ENCODE measurements around the gene TBC1D8. TPM values are rescaled to one million over a fixed set of nuclear protein-coding genes. Genes with fewer than 3 reads are reported as not detected.

Gene TBC1D8
- total RNA-seq, 1 donor from 2014 or later, result 20.1 TPM

GRCh38 chr2:101142163-101142562, 9.0 kb downstream of the TBC1D8 start:
- no peak for ATAC-seq
- intact Hi-C loops (cut with DNase I), result no loop called here
- no peak for DNase-seq (ENCODE audit: low spot score)

- no peak for ATAC-seq
- intact Hi-C loops (cut with DNase I), result no loop called here
- DNase-seq (ENCODE audit: low spot score), result no peak
Observed at GRCh38 chr2:101140978-101141655, 10.1 kb downstream of the TBC1D8 start.

- no peak for ATAC-seq
- intact Hi-C loops (cut with DNase I), result no loop called here
- DNase-seq (ENCODE audit: low spot score), result no peak
Observed at GRCh38 chr2:101140237-101140636, 10.9 kb downstream of the TBC1D8 start.

- intact Hi-C loops (cut with DNase I), result no loop called here
- no peak for DNase-seq (ENCODE audit: low spot score)
- ATAC-seq, result no peak
Observed at GRCh38 chr2:101139495-101139894, 11.7 kb downstream of the TBC1D8 start.

GRCh38 chr2:101135412-101136296, 15.5 kb downstream of the TBC1D8 start:
- intact Hi-C loops (cut with DNase I), result no loop called here
- DNase-seq (ENCODE audit: low spot score) (no peak), ATAC-seq (no peak)

- intact Hi-C loops (cut with DNase I), result no loop called here
- no peak for ATAC-seq
Observed at GRCh38 chr2:101133492-101134100, 17.6 kb downstream of the TBC1D8 start.

GRCh38 chr2:101132202-101132601, 19.0 kb downstream of the TBC1D8 start:
- intact Hi-C loops (cut with DNase I), result no loop called here
- ATAC-seq (no peak), DNase-seq (ENCODE audit: low spot score) (no peak)

More at GRCh38 chr2:101133492-101134100, 17.6 kb downstream of the TBC1D8 start:
- DNase-seq (ENCODE audit: low spot score), result no peak

GRCh38 chr2:101130081-101130480, 21.1 kb downstream of the TBC1D8 start:
- intact Hi-C loops (cut with DNase I), result no loop called here
- no peak for ATAC-seq

GRCh38 chr2:101127319-101128056, 23.7 kb downstream of the TBC1D8 start:
- ATAC-seq, result no peak
- intact Hi-C loops (cut with DNase I), result no loop called here
- no peak for DNase-seq (ENCODE audit: low spot score)

More at GRCh38 chr2:101130081-101130480, 21.1 kb downstream of the TBC1D8 start:
- DNase-seq (ENCODE audit: low spot score), result no peak

- ATAC-seq (no peak), DNase-seq (ENCODE audit: low spot score) (no peak)
- intact Hi-C loops (cut with DNase I), result no loop called here
Observed at GRCh38 chr2:101125808-101126207, 25.4 kb downstream of the TBC1D8 start.

GRCh38 chr2:101125374-101125773, 25.8 kb downstream of the TBC1D8 start:
- intact Hi-C loops (cut with DNase I), result no loop called here
- DNase-seq (ENCODE audit: low spot score) (no peak), ATAC-seq (peak; percentile 42)

- DNase-seq (ENCODE audit: low spot score) (peak; percentile 81), ATAC-seq (peak; percentile 93)
- intact Hi-C loops (cut with DNase I), result no loop called here
Observed at GRCh38 chr2:101124643-101125366, 26.4 kb downstream of the TBC1D8 start.

GRCh38 chr2:101123795-101124471, 27.2 kb downstream of the TBC1D8 start:
- no peak for DNase-seq (ENCODE audit: low spot score)
- no peak for ATAC-seq
- intact Hi-C loops (cut with DNase I), result no loop called here

- ATAC-seq (no peak), DNase-seq (ENCODE audit: low spot score) (no peak)
- intact Hi-C loops (cut with DNase I), result no loop called here
Observed at GRCh38 chr2:101121174-101121573, 30.0 kb downstream of the TBC1D8 start.

GRCh38 chr2:101120124-101120996, 30.8 kb downstream of the TBC1D8 start:
- intact Hi-C loops (cut with DNase I), result no loop called here

GRCh38 chr2:101119431-101119830, 31.8 kb downstream of the TBC1D8 start:
- ATAC-seq (no peak), DNase-seq (ENCODE audit: low spot score) (no peak)
- intact Hi-C loops (cut with DNase I), result no loop called here

More at GRCh38 chr2:101120124-101120996, 30.8 kb downstream of the TBC1D8 start:
- ATAC-seq, result no peak
- no peak for DNase-seq (ENCODE audit: low spot score)
